ENCODE measurements around the gene CD96. TPM values are rescaled to one million over a fixed set of nuclear protein-coding genes. Genes with fewer than 3 reads are reported as not detected.

Gene CD96
- total and polyA plus RNA-seq, 2 donors (not counting 3 experiments of a cell fraction or from before 2014, with no cell fraction given), result not detected

- dilution Hi-C loops (cut with MboI; ENCODE audit: extremely low pct_ligation_motif_present, low sequenced_read_pairs) (no loop called here), intact Hi-C loops (cut with micrococcal nuclease) (no loop called here)
- H3K27me3 ChIP-seq (ENCODE audit: control insufficient read depth in 2 of 2, insufficient read depth in 2 of 2, low read length in 2 of 2), result peaks cover 2 to 3% of the 10 kb centered on the region in 2 experiments
- no peak for FAIRE-seq
- H3K9ac ChIP-seq (replicated peaks; ENCODE audit: extremely low read depth, insufficient read depth, low read length), result no peak overlapping the region
- H3K9me3 ChIP-seq (replicated peaks; ENCODE audit: control insufficient read depth, insufficient read depth, low read length), result no peaks in the 10 kb centered on the region
- BruUV-seq (replicated peaks), result no TSS peak
- H3K9me1 ChIP-seq (replicated peaks; ENCODE audit: control insufficient read depth, extremely low read depth, insufficient read depth, low read length), result no peaks in the 10 kb centered on the region
- H3K27ac ChIP-seq (ENCODE audit: insufficient read depth, low read depth, low read length), result no peak overlapping the region
- no peaks in the 10 kb centered on the region for H4K20me1 ChIP-seq (replicated peaks; ENCODE audit: control insufficient read depth, extremely low read depth, insufficient read depth, low read length)
- TF ChIP-seq CTCF (IDR thresholded peaks at IDR 0.05; ENCODE audit: extremely low read depth in 1 of 2, insufficient read depth in 1 of 2, low read depth in 1 of 2, low read length in 2 of 2), result no peak
- no peak for TF ChIP-seq MAX (IDR thresholded peaks at IDR 0.05; ENCODE audit: insufficient read depth, insufficient read length)
- TF ChIP-seq GATA2 (IDR thresholded peaks at IDR 0.05; ENCODE audit: insufficient read depth, insufficient read length, low read depth, low read length), result no peak
- TF ChIP-seq MYC (IDR thresholded peaks at IDR 0.05; ENCODE audit: low read depth, low read length), result no peak
- TF ChIP-seq POLR2A (IDR thresholded peaks at IDR 0.05; ENCODE audit: low read depth, low read length), result no peak
- no peak for TF ChIP-seq EZH2 (IDR thresholded peaks at IDR 0.05; ENCODE audit: borderline replicate concordance, low read depth, low read length, severe bottlenecking)
- TF ChIP-seq POLR2AphosphoS5 (IDR thresholded peaks at IDR 0.05; ENCODE audit: insufficient read depth, low read depth, low read length), result no peak
- no peak for TF ChIP-seq FOS (IDR thresholded peaks at IDR 0.05; ENCODE audit: borderline replicate concordance, insufficient read depth, low read length)
- no peak for TF ChIP-seq JUN (IDR thresholded peaks at IDR 0.05; ENCODE audit: borderline replicate concordance, insufficient read depth, insufficient read length, low read depth)
- H3K4me2 ChIP-seq (ENCODE audit: insufficient read depth, low read length), result no peak overlapping the region
- H3K4me1 ChIP-seq (ENCODE audit: control insufficient read depth, extremely low read depth, insufficient read depth, low read length), result no peaks in the 10 kb centered on the region
- no peaks in the 10 kb centered on the region for H3K79me2 ChIP-seq (ENCODE audit: control insufficient read depth, insufficient read depth, low read length)
- no peak overlapping the region for H2AFZ ChIP-seq (ENCODE audit: low read depth, low read length)
- ChIA-PET POLR2A (no interaction called here), CTCF (no interaction called here)
- no peak for DNase-seq (ENCODE audit: low read depth, low spot score)
- H3K4me3 ChIP-seq (replicated peaks in 1 of 3; ENCODE audit: insufficient read depth in 1 of 3, low read depth in 1 of 3, low read length in 3 of 3), result no peak overlapping the region
- no peaks in the 10 kb centered on the region for H3K36me3 ChIP-seq (ENCODE audit: control insufficient read depth in 2 of 2, extremely low read depth in 1 of 2, insufficient read depth in 2 of 2, low read length in 2 of 2)
Observed at GRCh38 chr3:111596328-111596727, 54.3 kb downstream of the CD96 start.

All from endothelial cell of umbilical vein (primary cell).